NT2/D1 (cell line): ENCODE measurements around the gene SULT2A1.

Experiments used
- YY1 ChIP-seq: IDR thresholded peaks from 2 replicates; pipeline ENCODE4 v1.6.1; 2011; ENCODE audit not compliant: insufficient read length, insufficient read depth
- ZNF274 ChIP-seq: IDR thresholded peaks from 2 replicates; pipeline ENCODE4 v1.6.1; 2011; ENCODE audit warnings: mild to moderate bottlenecking, low read depth, low read length

- TF ChIP-seq ZNF274 (no peak), YY1 (no peak)
These were observed 15.3 kb upstream of the SULT2A1 start for GRCh38 chr19:47901370-47901769.
